ENCODE data around the gene CAMTA1. TPM values are rescaled to one million over a fixed set of nuclear protein-coding genes. Genes with fewer than 3 reads are reported as not detected.

The CAMTA1 gene
- total RNA-seq, 1 donor from 2014 or later, result 62.9 TPM

DNA sequence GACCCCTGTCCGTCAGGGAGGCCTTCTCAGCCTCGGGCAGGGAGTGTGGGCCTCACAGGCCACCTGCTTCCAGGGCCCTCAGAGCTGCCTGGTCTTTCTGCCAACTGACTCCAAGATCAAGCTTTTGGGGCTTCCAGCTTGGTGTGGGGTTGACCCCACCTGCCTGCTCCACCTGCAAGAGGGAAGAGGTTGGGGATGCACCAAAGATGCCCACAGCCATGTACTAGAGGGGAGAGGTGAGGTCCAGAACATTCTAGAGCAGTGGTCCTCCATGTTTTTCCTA is 719.1 kb downstream of the CAMTA1 start:
- Histone ChIP-seq H3K9me3 (no peaks in the 10 kb centered on the region), H3K27me3 (no peaks in the 10 kb centered on the region), H3K4me1 (peaks cover 5% of the 10 kb centered on the region), H3K27ac (no peak overlapping the region), H3K36me3 (no peaks in the 10 kb centered on the region), H3K4me3 (no peak overlapping the region)
- TF ChIP-seq, protein P1, sequence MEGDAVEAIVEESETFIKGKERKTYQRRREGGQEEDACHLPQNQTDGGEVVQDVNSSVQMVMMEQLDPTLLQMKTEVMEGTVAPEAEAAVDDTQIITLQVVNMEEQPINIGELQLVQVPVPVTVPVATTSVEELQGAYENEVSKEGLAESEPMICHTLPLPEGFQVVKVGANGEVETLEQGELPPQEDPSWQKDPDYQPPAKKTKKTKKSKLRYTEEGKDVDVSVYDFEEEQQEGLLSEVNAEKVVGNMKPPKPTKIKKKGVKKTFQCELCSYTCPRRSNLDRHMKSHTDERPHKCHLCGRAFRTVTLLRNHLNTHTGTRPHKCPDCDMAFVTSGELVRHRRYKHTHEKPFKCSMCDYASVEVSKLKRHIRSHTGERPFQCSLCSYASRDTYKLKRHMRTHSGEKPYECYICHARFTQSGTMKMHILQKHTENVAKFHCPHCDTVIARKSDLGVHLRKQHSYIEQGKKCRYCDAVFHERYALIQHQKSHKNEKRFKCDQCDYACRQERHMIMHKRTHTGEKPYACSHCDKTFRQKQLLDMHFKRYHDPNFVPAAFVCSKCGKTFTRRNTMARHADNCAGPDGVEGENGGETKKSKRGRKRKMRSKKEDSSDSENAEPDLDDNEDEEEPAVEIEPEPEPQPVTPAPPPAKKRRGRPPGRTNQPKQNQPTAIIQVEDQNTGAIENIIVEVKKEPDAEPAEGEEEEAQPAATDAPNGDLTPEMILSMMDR (IDR thresholded peaks at IDR 0.05), result no peak
- no peak for TF ChIP-seq POLR2AphosphoS5 (IDR thresholded peaks at IDR 0.05; ENCODE audit: insufficient read depth in 1 of 2, low read depth in 1 of 2)
- no peak for TF ChIP-seq POLR2A (IDR thresholded peaks at IDR 0.05)
- DNase-seq (ENCODE audit: extremely low spot score in 2 of 2), result no peak
- intact Hi-C loops (cut with DNase I), result no loop called here

DNA sequence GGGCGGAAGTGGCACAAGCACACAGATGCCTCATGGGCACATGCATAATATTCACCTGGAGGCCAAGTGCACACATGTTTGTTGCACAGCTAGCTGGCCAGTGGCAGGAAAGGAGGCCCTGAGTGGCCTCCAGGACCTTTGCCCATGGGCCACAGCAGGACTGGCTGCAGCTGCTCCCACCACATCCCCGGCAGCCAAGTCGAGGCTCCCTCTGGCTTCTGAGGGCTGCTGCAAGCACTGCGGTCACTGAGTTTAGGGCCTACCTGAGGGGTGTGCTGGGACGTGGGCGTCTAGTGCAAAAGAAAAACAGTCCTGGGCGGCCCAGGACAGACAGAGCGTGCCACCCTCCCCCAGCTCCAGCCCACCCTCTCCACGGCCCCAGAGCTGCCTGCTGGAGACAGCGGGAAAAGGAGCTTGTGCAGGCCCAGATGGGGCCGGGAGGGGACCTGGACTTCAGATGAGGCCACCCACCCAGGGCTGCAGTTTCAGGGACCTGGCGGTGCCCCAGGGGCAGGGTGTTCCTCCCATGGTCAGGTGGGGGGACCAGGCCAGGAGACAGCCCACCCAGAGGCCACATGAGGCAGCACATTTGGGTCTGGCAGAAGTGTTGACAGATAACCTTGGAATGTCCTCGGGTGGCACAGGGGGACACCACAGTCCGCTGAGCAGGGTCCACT is 720.0 kb downstream of the CAMTA1 start:
- TF ChIP-seq POLR2AphosphoS5 (IDR thresholded peaks at IDR 0.05; ENCODE audit: insufficient read depth in 1 of 2, low read depth in 1 of 2), result no peak
- TF ChIP-seq POLR2A (IDR thresholded peaks at IDR 0.05), result no peak
- TF ChIP-seq, protein P1 (IDR thresholded peaks at IDR 0.05), result no peak
- peaks cover 5% of the 10 kb centered on the region for H3K4me1 ChIP-seq
- H3K27ac ChIP-seq, result no peak overlapping the region
- H3K4me3 ChIP-seq, result no peak overlapping the region
- DNase-seq (ENCODE audit: extremely low spot score in 2 of 2), result no peak
- intact Hi-C loops (cut with DNase I), result no loop called here
- H3K27me3 ChIP-seq, result no peaks in the 10 kb centered on the region
- H3K9me3 ChIP-seq, result no peaks in the 10 kb centered on the region
- H3K36me3 ChIP-seq, result no peaks in the 10 kb centered on the region

DNA sequence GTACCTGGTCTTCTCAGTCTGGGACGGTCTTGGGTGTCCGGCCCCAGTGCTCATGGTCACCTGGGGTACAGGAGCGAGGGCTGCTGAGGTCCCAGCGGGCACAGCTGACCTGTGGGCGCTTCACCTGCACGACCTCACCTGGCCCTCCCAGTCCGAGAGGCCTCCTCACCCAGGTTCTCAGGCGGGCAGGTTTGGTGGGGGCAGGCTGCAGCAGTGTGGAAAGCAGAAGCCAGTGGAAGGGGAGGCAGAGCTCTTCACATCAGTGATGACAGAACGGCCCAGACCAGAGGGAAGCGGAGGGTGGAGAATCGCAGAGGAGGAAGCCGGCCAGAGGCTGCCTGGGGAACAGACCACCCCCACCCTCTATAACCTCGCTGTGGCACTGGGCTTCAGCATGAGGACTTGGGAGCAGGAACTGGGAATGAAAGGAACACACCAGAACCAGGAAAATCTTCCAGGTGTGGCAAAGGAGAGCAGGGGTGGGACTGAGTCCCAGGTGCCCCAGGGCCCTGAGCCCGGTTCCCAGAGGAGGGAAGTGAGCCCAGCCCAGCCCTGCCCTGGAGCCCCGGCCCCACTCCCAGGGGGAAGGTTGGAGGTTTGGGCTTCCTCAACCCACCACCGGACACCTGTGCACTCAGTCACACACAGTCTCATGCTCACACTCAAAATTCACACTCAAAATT is 720.7 kb downstream of the CAMTA1 start:
- TF ChIP-seq POLR2A (IDR thresholded peaks at IDR 0.05) (no peak), POLR2AphosphoS5 (IDR thresholded peaks at IDR 0.05; ENCODE audit: insufficient read depth in 1 of 2, low read depth in 1 of 2) (no peak)
- TF ChIP-seq, protein P1 (IDR thresholded peaks at IDR 0.05), result no peak
- intact Hi-C loops (cut with DNase I), result no loop called here

DNA sequence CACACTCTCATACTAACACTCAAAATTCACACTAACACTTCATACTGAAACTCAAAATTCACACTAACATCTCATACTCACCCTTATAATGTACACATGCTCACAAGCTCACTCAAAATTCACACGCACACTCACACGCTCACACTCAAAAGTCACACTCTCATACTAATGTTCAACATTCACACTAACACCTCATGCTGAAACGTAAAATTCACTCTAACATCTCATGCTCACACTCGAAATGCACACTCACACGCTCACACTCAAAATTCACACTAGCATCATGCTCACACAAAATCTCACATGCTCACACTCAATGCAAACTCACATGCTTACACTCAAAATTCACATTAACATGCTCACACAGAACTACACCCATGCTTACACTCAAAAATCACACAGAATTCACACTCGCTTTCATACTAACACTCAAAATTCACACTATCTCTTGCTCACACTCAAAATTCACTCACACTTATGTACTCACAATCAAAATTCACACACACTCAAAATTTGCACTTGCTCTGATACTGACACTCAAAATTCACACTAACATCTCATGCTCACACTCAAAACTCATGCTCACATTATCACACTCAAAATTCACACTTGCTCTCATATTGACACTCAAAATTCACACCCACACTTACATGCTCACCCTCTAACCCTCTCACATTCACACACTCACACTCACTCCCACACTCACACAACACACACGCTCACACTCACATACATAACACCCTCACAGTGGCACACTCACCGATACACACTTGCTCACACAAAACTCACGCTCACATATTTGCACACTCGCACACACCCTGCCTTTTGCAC is 721.4 kb downstream of the CAMTA1 start:
- DNase-seq (ENCODE audit: extremely low spot score in 2 of 2), result no peak
- no peaks in the 10 kb centered on the region for H3K36me3 ChIP-seq
- H3K27me3 ChIP-seq, result no peaks in the 10 kb centered on the region
- no peaks in the 10 kb centered on the region for H3K4me1 ChIP-seq
- TF ChIP-seq, protein P1 (IDR thresholded peaks at IDR 0.05), result no peak
- TF ChIP-seq POLR2AphosphoS5 (IDR thresholded peaks at IDR 0.05; ENCODE audit: insufficient read depth in 1 of 2, low read depth in 1 of 2), result no peak
- TF ChIP-seq POLR2A (IDR thresholded peaks at IDR 0.05), result no peak
- no peaks in the 10 kb centered on the region for H3K9me3 ChIP-seq
- H3K4me3 ChIP-seq, result no peak overlapping the region
- intact Hi-C loops (cut with DNase I), result no loop called here
- H3K27ac ChIP-seq, result no peak overlapping the region

More for the DNA sequence above, 720.7 kb downstream of the CAMTA1 start:
- Histone ChIP-seq H3K4me3 (no peak overlapping the region), H3K36me3 (no peaks in the 10 kb centered on the region), H3K4me1 (peaks cover 5% of the 10 kb centered on the region), H3K27ac (no peak overlapping the region), H3K27me3 (no peaks in the 10 kb centered on the region), H3K9me3 (no peaks in the 10 kb centered on the region)
- no peak for DNase-seq (ENCODE audit: extremely low spot score in 2 of 2)
